NT2/D1 (cell line): Measurements from ENCODE around the gene WDR70.
"Not testable (repeated sequence)": the region's sequence is repeated elsewhere in the genome, so short reads cannot be mapped to it uniquely, and the experiment has no call there.

Experiments used
- DNase-seq: peaks from one replicate; pipeline ENCODE4 v3.0.0-alpha.2; 2011; ENCODE audit warnings: low read depth, low spot score
- H3K27me3 ChIP-seq: 2 replicates; pipeline ENCODE4 v1.6.0; 2011; ENCODE audit warnings: mild to moderate bottlenecking; ENCODE audit not compliant: insufficient read length, insufficient read depth
- H3K36me3 ChIP-seq: 2 replicates; pipeline ENCODE4 v1.6.1; 2011; ENCODE audit warnings: mild to moderate bottlenecking, low read length, mixed read lengths; ENCODE audit not compliant: insufficient read depth, insufficient read length
- H3K4me1 ChIP-seq: 2 replicates; pipeline ENCODE4 v1.5.1; 2011; ENCODE audit not compliant: insufficient read depth, insufficient read length
- H3K4me3 ChIP-seq: 2 replicates; pipeline ENCODE4 v1.5.1; 2011; ENCODE audit warnings: low read depth; ENCODE audit not compliant: insufficient read length
- H3K9ac ChIP-seq: 2 replicates; pipeline ENCODE4 v1.6.0; 2011; ENCODE audit warnings: low read depth; ENCODE audit not compliant: insufficient read length
- H3K9me3 ChIP-seq: 2 replicates; pipeline ENCODE4 v1.5.1; 2011; ENCODE audit warnings: mild to moderate bottlenecking, low read length; ENCODE audit not compliant: insufficient read depth
- SUZ12 ChIP-seq: IDR thresholded peaks from 2 replicates; pipeline ENCODE4 v1.6.1; 2011; ENCODE audit not compliant: insufficient read length, insufficient read depth; ENCODE audit errors: extremely low read depth
- YY1 ChIP-seq: IDR thresholded peaks from 2 replicates; pipeline ENCODE4 v1.6.1; 2011; ENCODE audit not compliant: insufficient read length, insufficient read depth
- ZNF274 ChIP-seq: IDR thresholded peaks from 2 replicates; pipeline ENCODE4 v1.6.1; 2011; ENCODE audit warnings: mild to moderate bottlenecking, low read depth, low read length

The WDR70 gene

GRCh38 chr5:37469383-37469782, 90.3 kb downstream of the WDR70 start:
- H3K9ac ChIP-seq, H3K36me3 ChIP-seq, DNase-seq, H3K27me3 ChIP-seq, H3K4me3 ChIP-seq, H3K4me1 ChIP-seq: not testable (repeated sequence)
- H3K9me3 ChIP-seq = peaks cover 19% of the 10 kb centered on the region

- TF ChIP-seq ZNF274 (no peak), SUZ12 (no peak), YY1 (no peak)
- no peak for DNase-seq
- H3K9me3 ChIP-seq = peaks cover 19% of the 10 kb centered on the region
- H3K9ac ChIP-seq = no peak overlapping the region
- H3K36me3 ChIP-seq = no peaks in the 10 kb centered on the region
- no peaks in the 10 kb centered on the region for H3K27me3 ChIP-seq
- no peak overlapping the region for H3K4me3 ChIP-seq
- no peaks in the 10 kb centered on the region for H3K4me1 ChIP-seq
These were observed 92.6 kb downstream of the WDR70 start for GRCh38 chr5:37471666-37472197.

- Histone ChIP-seq H3K9me3 (peaks cover 18% of the 10 kb centered on the region; the same call in 1 of the 2 replicates), H3K27me3 (no peaks in the 10 kb centered on the region), H3K9ac (no peak overlapping the region), H3K4me1 (no peaks in the 10 kb centered on the region), H3K4me3 (no peak overlapping the region), H3K36me3 (peaks cover 8% of the 10 kb centered on the region)
- peak; percentile 15 for DNase-seq
- no peak for TF ChIP-seq SUZ12
- TF ChIP-seq YY1 = no peak
- TF ChIP-seq ZNF274 = no peak
These were observed 98.3 kb downstream of the WDR70 start for GRCh38 chr5:37477426-37477825.

GRCh38 chr5:37478121-37478894, 99.2 kb downstream of the WDR70 start:
- H3K9me3 ChIP-seq = peaks cover 18% of the 10 kb centered on the region; the same call in 1 of the 2 replicates
- TF ChIP-seq YY1 = no peak
- TF ChIP-seq SUZ12 = no peak
- H3K36me3 ChIP-seq = peaks cover 8% of the 10 kb centered on the region
- H3K4me1 ChIP-seq = no peaks in the 10 kb centered on the region
- no peaks in the 10 kb centered on the region for H3K27me3 ChIP-seq
- no peak overlapping the region for H3K9ac ChIP-seq
- H3K4me3 ChIP-seq = no peak overlapping the region
- no peak for DNase-seq

GRCh38 chr5:37481395-37481794, 102.3 kb downstream of the WDR70 start:
- H3K36me3 ChIP-seq, H3K4me1 ChIP-seq, DNase-seq, H3K27me3 ChIP-seq, H3K9ac ChIP-seq, H3K4me3 ChIP-seq: not testable (repeated sequence)
- peaks cover 18% of the 10 kb centered on the region; the same call in 1 of the 2 replicates for H3K9me3 ChIP-seq

- Histone ChIP-seq H3K9me3 (no peaks in the 10 kb centered on the region), H3K27me3 (no peaks in the 10 kb centered on the region), H3K9ac (no peak overlapping the region), H3K4me1 (no peaks in the 10 kb centered on the region), H3K4me3 (no peak overlapping the region), H3K36me3 (no peaks in the 10 kb centered on the region)
- no peak for DNase-seq
- TF ChIP-seq ZNF274 (no peak), YY1 (no peak), SUZ12 (no peak)
These were observed 111.1 kb downstream of the WDR70 start for GRCh38 chr5:37490120-37490810.

GRCh38 chr5:37490931-37491330, 111.8 kb downstream of the WDR70 start:
- Histone ChIP-seq H3K36me3 (no peaks in the 10 kb centered on the region), H3K9me3 (peaks cover 5% of the 10 kb centered on the region; the same call in 1 of the 2 replicates), H3K4me3 (no peak overlapping the region), H3K4me1 (no peaks in the 10 kb centered on the region), H3K27me3 (no peaks in the 10 kb centered on the region), H3K9ac (no peak overlapping the region)
- no peak for TF ChIP-seq YY1
- no peak for TF ChIP-seq ZNF274
- no peak for TF ChIP-seq SUZ12
- DNase-seq = no peak
